Neural cell (in vitro differentiated cells): Measurements from ENCODE around the gene POLR3C. TPM values are rescaled to one million over a fixed set of nuclear protein-coding genes. Genes with fewer than 3 reads are reported as not detected.
A peak's percentile ranks its signal among the peaks of the same experiment; 100 is the strongest.

ENCODE experiments used
- H2AFZ ChIP-seq: fragments of 200-600, 300-800 bp; sonication (generic), shearing (Covaris generic); 2 replicates; pipeline ENCODE4 v1.6.0; 2014; ENCODE audit warnings: low read depth, mild to moderate bottlenecking, antibody characterized with exemption, low read length, moderate library complexity
- H3F3A ChIP-seq: fragments of 200-600 bp; shearing (Covaris generic); 2 replicates; pipeline ENCODE4 v1.6.1; 2016; ENCODE audit warnings: mild to moderate bottlenecking, moderate library complexity, mixed read lengths, antibody characterized with exemption, low read length; ENCODE audit not compliant: insufficient read depth, poor library complexity, severe bottlenecking
- H3K27ac ChIP-seq: fragments of 200-600, 300-800 bp; sonication (generic), shearing (Covaris generic); 2 replicates; pipeline ENCODE4 v1.5.1; 2014; ENCODE audit warnings: mild to moderate bottlenecking, low read length, moderate library complexity
- H3K27me3 ChIP-seq: fragments of 300-800, 200-600 bp; sonication (generic), shearing (Covaris generic); 2 replicates; pipeline ENCODE4 v1.6.0; 2014; ENCODE audit warnings: mild to moderate bottlenecking, low read depth, low read length, moderate library complexity; ENCODE audit not compliant: insufficient read depth
- H3K36me3 ChIP-seq: fragments of 300-800, 200-600 bp; sonication (generic), shearing (Covaris generic); 2 replicates; pipeline ENCODE4 v1.5.1; 2014; ENCODE audit warnings: mild to moderate bottlenecking, antibody characterized with exemption, low read length, moderate library complexity; ENCODE audit not compliant: insufficient read depth
- H3K4me2 ChIP-seq: fragments of 300-800, 200-600 bp; sonication (generic), shearing (Covaris generic); 2 replicates; pipeline ENCODE4 v1.6.0; 2014; ENCODE audit warnings: mild to moderate bottlenecking, low read length
- H3K4me3 ChIP-seq: fragments of 300-800, 200-600 bp; sonication (generic), shearing (Covaris generic); 2 replicates; pipeline ENCODE4 v1.5.1; 2014; ENCODE audit warnings: mild to moderate bottlenecking, low read length, moderate library complexity
- H3K79me2 ChIP-seq: fragments of 200-600 bp; shearing (Covaris generic); replicated peaks from 2 replicates; pipeline ENCODE4 v1.6.0; 2014; ENCODE audit warnings: mild to moderate bottlenecking, low read length, moderate library complexity; ENCODE audit not compliant: insufficient read depth
- H3K9ac ChIP-seq: fragments of 300-800, 200-600 bp; sonication (generic), shearing (Covaris generic); 2 replicates; pipeline ENCODE4 v1.6.1; 2016; ENCODE audit warnings: mild to moderate bottlenecking, low read length, mixed read lengths
- H3K9me2 ChIP-seq: fragments of 200-600 bp; shearing (Covaris generic); 2 replicates; pipeline ENCODE4 v1.6.1; 2016; ENCODE audit warnings: mild to moderate bottlenecking, low read length, mixed read lengths; ENCODE audit not compliant: insufficient read depth
- H3K9me3 ChIP-seq: fragments of 200-600, 300-800 bp; sonication (generic), shearing (Covaris generic); 2 replicates; pipeline ENCODE4 v1.6.1; 2016; ENCODE audit warnings: mild to moderate bottlenecking, mixed run types, low read length, moderate library complexity, mixed read lengths
- H4K20me1 ChIP-seq: fragments of 200-600 bp; shearing (Covaris generic); 2 replicates; pipeline ENCODE4 v1.6.1; 2016; ENCODE audit warnings: mild to moderate bottlenecking, mixed run types; ENCODE audit not compliant: insufficient read depth
- EP300 ChIP-seq: fragments of 450-650 bp; conservative IDR thresholded peaks from 2 replicates; pipeline ENCODE4 v1.6.1; 2014; ENCODE audit warnings: antibody characterized with exemption, mild to moderate bottlenecking, moderate library complexity; ENCODE audit not compliant: poor library complexity, severe bottlenecking
- EZH2 ChIP-seq: fragments of 200-600, 300-800 bp; shearing (Covaris generic), sonication (generic); IDR thresholded peaks from 2 replicates; pipeline ENCODE4 v1.6.1; 2014; ENCODE audit warnings: antibody characterized with exemption, low read length, borderline replicate concordance, mild to moderate bottlenecking; ENCODE audit not compliant: insufficient read depth, poor library complexity, severe bottlenecking
- MXI1 ChIP-seq: fragments of 450-650 bp; conservative IDR thresholded peaks from 2 replicates; pipeline ENCODE4 v1.6.1; 2014; ENCODE audit warnings: antibody characterized with exemption, mild to moderate bottlenecking; ENCODE audit not compliant: poor library complexity, severe bottlenecking
- POLR2AphosphoS5 ChIP-seq: IDR thresholded peaks from 2 replicates; pipeline ENCODE4 v1.6.1; 2012
- RAD21 ChIP-seq: fragments of 450-650 bp; conservative IDR thresholded peaks from 2 replicates; pipeline ENCODE4 v1.6.1; 2014; ENCODE audit warnings: antibody characterized with exemption, mild to moderate bottlenecking, moderate library complexity
- SMC3 ChIP-seq: fragments of 450-650 bp; conservative IDR thresholded peaks from 2 replicates; pipeline ENCODE4 v1.6.1; 2014; ENCODE audit warnings: antibody characterized with exemption, mild to moderate bottlenecking, moderate library complexity; ENCODE audit not compliant: poor library complexity
- TAF1 ChIP-seq: IDR thresholded peaks from 2 replicates; pipeline ENCODE4 v1.6.1; 2012; ENCODE audit warnings: low read depth
- polyA plus RNA-seq: library from polyadenylated mRNA; depleted of rRNA; stranded (reverse); fragments of >200 nt; gene quantifications from 2 replicates; pipeline ENCODE4 v1.2.3, GENCODE V29; 2014
- TF ChIP-seq, protein P1 (sequence below): fragments of 450-650 bp; IDR thresholded peaks from 2 replicates; pipeline ENCODE4 v1.5.1; 2014; ENCODE audit warnings: antibody characterized with exemption, mild to moderate bottlenecking, moderate library complexity; ENCODE audit not compliant: poor library complexity, severe bottlenecking
- TF ChIP-seq, protein P2 (sequence below): IDR thresholded peaks from 2 replicates; pipeline ENCODE4 v1.6.1; 2012; ENCODE audit warnings: borderline replicate concordance

The POLR3C gene
- polyA plus RNA-seq, 1 donor from 2014 or later, result 30.1 TPM

DNA sequence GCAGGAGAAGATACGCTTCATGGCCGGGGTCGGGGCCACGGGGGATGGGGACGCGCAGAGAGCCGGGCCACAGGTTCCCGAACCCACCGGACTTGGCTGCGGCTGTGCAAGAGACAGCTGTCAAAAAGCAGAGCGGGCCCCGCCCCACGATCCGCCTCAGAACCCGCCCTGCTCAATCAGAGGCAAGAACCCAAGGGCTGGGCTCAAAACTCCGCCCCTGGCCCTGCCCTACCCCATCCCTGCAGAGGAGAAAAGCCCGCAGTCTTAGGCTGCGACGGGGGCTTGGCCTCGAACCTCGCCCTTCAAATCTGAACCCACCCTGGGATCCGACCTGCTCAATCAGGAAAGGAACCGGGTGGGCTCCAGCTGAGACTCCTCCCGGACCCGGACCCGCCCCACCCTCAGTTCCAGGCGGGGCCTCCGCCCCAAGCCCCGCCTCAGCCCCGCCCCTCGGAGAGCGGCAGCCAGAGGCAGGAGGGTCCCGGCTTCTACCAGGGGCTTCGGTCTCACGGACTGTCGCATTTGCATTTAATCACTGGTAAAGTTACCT, 61.8 kb downstream of the POLR3C start, which contains the start of gene ANKRD35:
Gene ANKRD35, minus strand, starts transcription at position 129 of the 550 bp plus-strand sequence. Its CDS starts 108 bp downstream, at position 21.
- Histone ChIP-seq H3K9ac (peak within 1 kb of the TSS; percentile 52), H3K9me2 (no peaks in the 10 kb centered on the region), H2AFZ (peak within 1 kb of the TSS; percentile 56), H3K27me3 (peaks cover 22% of the 10 kb centered on the region), H3K27ac (no peak within 1 kb of the TSS), H3K4me3 (peak within 1 kb of the TSS; percentile 81), H3K36me3 (no peaks in the 10 kb centered on the region), H3K79me2 (no peaks in the 10 kb centered on the region), H3K4me2 (peak within 1 kb of the TSS; percentile 62), H3F3A (no peaks in the 10 kb centered on the region), H3K9me3 (no peaks in the 10 kb centered on the region), H4K20me1 (no peaks in the 10 kb centered on the region)
- TF ChIP-seq SMC3 (no peak), MXI1 (no peak), EZH2 (no peak), RAD21 (no peak), POLR2AphosphoS5 (no peak), TAF1 (no peak), EP300 (no peak)
- TF ChIP-seq, protein P1, sequence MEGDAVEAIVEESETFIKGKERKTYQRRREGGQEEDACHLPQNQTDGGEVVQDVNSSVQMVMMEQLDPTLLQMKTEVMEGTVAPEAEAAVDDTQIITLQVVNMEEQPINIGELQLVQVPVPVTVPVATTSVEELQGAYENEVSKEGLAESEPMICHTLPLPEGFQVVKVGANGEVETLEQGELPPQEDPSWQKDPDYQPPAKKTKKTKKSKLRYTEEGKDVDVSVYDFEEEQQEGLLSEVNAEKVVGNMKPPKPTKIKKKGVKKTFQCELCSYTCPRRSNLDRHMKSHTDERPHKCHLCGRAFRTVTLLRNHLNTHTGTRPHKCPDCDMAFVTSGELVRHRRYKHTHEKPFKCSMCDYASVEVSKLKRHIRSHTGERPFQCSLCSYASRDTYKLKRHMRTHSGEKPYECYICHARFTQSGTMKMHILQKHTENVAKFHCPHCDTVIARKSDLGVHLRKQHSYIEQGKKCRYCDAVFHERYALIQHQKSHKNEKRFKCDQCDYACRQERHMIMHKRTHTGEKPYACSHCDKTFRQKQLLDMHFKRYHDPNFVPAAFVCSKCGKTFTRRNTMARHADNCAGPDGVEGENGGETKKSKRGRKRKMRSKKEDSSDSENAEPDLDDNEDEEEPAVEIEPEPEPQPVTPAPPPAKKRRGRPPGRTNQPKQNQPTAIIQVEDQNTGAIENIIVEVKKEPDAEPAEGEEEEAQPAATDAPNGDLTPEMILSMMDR, result no peak
- TF ChIP-seq, protein P2, sequence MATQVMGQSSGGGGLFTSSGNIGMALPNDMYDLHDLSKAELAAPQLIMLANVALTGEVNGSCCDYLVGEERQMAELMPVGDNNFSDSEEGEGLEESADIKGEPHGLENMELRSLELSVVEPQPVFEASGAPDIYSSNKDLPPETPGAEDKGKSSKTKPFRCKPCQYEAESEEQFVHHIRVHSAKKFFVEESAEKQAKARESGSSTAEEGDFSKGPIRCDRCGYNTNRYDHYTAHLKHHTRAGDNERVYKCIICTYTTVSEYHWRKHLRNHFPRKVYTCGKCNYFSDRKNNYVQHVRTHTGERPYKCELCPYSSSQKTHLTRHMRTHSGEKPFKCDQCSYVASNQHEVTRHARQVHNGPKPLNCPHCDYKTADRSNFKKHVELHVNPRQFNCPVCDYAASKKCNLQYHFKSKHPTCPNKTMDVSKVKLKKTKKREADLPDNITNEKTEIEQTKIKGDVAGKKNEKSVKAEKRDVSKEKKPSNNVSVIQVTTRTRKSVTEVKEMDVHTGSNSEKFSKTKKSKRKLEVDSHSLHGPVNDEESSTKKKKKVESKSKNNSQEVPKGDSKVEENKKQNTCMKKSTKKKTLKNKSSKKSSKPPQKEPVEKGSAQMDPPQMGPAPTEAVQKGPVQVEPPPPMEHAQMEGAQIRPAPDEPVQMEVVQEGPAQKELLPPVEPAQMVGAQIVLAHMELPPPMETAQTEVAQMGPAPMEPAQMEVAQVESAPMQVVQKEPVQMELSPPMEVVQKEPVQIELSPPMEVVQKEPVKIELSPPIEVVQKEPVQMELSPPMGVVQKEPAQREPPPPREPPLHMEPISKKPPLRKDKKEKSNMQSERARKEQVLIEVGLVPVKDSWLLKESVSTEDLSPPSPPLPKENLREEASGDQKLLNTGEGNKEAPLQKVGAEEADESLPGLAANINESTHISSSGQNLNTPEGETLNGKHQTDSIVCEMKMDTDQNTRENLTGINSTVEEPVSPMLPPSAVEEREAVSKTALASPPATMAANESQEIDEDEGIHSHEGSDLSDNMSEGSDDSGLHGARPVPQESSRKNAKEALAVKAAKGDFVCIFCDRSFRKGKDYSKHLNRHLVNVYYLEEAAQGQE, result no peak

DNA sequence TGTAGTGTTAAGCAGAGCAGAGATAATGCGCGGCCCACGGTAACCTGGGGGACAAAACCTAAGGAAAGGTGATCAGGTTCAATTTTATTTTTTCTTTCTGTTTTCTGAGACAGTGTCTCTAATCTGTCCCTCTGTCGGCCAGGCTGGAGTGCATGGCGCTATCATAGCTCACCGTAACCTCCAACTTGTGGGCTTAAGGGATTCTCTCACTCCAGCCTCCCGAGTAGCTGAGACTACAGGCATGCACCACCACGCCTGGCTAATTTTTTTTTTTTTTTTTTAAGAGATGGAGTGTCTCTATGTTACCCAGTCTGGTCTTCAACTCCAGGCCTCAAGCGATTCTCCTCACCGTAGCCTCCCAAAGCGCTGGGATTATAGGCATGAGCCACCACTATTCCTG, 62.4 kb downstream of the POLR3C start:
- Histone ChIP-seq H3K9me3 (no peaks in the 10 kb centered on the region), H3K36me3 (no peaks in the 10 kb centered on the region), H3K4me3 (peak overlapping the region; percentile 81), H3K4me2 (peak overlapping the region; percentile 62), H4K20me1 (no peaks in the 10 kb centered on the region), H3K79me2 (no peaks in the 10 kb centered on the region), H3F3A (no peaks in the 10 kb centered on the region), H3K27me3 (peaks cover 22% of the 10 kb centered on the region), H2AFZ (no peak overlapping the region), H3K9me2 (no peaks in the 10 kb centered on the region), H3K9ac (peak overlapping the region; percentile 52), H3K27ac (no peak overlapping the region)
- no peak for TF ChIP-seq POLR2AphosphoS5
- TF ChIP-seq, protein P2, result no peak
- TF ChIP-seq RAD21, result no peak
- no peak for TF ChIP-seq EP300
- no peak for TF ChIP-seq TAF1
- no peak for TF ChIP-seq SMC3
- TF ChIP-seq EZH2, result no peak
- TF ChIP-seq, protein P1, result no peak
- TF ChIP-seq MXI1, result no peak
